T-helper 1 cell (primary cell): ENCODE measurements around the gene TEAD1.

ENCODE experiments used
- DNase-seq, 5 donors: peaks; one replicate each; pipeline ENCODE4 v3.0.0-alpha.2; 2012 to 2020

Gene TEAD1

GRCh38 chr11:12915093-12915492, 240.9 kb downstream of the TEAD1 start:
- DNase-seq = no peak

GRCh38 chr11:12917822-12918221, 243.6 kb downstream of the TEAD1 start:
- no peak for DNase-seq

GRCh38 chr11:12918667-12919066, 244.4 kb downstream of the TEAD1 start:
- no peak for DNase-seq

- no peak for DNase-seq
These were observed 248.2 kb downstream of the TEAD1 start for GRCh38 chr11:12922418-12922817.

GRCh38 chr11:12922980-12923507, 248.8 kb downstream of the TEAD1 start:
- DNase-seq = no peak

- DNase-seq = no peak
These were observed 250.4 kb downstream of the TEAD1 start for GRCh38 chr11:12924650-12925049.

GRCh38 chr11:12925520-12925919, 251.3 kb downstream of the TEAD1 start:
- DNase-seq = no peak

GRCh38 chr11:12927221-12927620, 253.0 kb downstream of the TEAD1 start:
- no peak for DNase-seq

GRCh38 chr11:12927886-12928285, 253.7 kb downstream of the TEAD1 start:
- no peak for DNase-seq

- DNase-seq = no peak
These were observed 256.6 kb downstream of the TEAD1 start for GRCh38 chr11:12930850-12931249.

- DNase-seq = no peak
These were observed 258.3 kb downstream of the TEAD1 start for GRCh38 chr11:12932485-12932884.

- no peak for DNase-seq
These were observed 262.0 kb downstream of the TEAD1 start for GRCh38 chr11:12936200-12936599.

- no peak for DNase-seq
These were observed 264.5 kb downstream of the TEAD1 start for GRCh38 chr11:12938590-12939247.

- no peak for DNase-seq
These were observed 267.4 kb downstream of the TEAD1 start for GRCh38 chr11:12941671-12942070.

GRCh38 chr11:12942157-12942556, 267.9 kb downstream of the TEAD1 start:
- DNase-seq = no peak

GRCh38 chr11:12943311-12943710, 269.1 kb downstream of the TEAD1 start:
- no peak for DNase-seq

GRCh38 chr11:12944889-12945288, 270.7 kb downstream of the TEAD1 start:
- no peak for DNase-seq

GRCh38 chr11:12949453-12949852, 275.2 kb downstream of the TEAD1 start:
- no peak for DNase-seq

GRCh38 chr11:12950670-12951069, 276.4 kb downstream of the TEAD1 start:
- DNase-seq = no peak

GRCh38 chr11:12951376-12951775, 277.2 kb downstream of the TEAD1 start:
- no peak for DNase-seq

- no peak for DNase-seq
These were observed 277.9 kb downstream of the TEAD1 start for GRCh38 chr11:12952094-12952493.

GRCh38 chr11:12958986-12959385, 284.8 kb downstream of the TEAD1 start:
- DNase-seq = no peak

- DNase-seq = no peak
These were observed 287.4 kb downstream of the TEAD1 start for GRCh38 chr11:12961615-12962014.

- no peak for DNase-seq
These were observed 288.1 kb downstream of the TEAD1 start for GRCh38 chr11:12962306-12962705.

GRCh38 chr11:12963051-12963450, 288.8 kb downstream of the TEAD1 start:
- no peak for DNase-seq
